ENCODE results near the gene EME1.

DNA sequence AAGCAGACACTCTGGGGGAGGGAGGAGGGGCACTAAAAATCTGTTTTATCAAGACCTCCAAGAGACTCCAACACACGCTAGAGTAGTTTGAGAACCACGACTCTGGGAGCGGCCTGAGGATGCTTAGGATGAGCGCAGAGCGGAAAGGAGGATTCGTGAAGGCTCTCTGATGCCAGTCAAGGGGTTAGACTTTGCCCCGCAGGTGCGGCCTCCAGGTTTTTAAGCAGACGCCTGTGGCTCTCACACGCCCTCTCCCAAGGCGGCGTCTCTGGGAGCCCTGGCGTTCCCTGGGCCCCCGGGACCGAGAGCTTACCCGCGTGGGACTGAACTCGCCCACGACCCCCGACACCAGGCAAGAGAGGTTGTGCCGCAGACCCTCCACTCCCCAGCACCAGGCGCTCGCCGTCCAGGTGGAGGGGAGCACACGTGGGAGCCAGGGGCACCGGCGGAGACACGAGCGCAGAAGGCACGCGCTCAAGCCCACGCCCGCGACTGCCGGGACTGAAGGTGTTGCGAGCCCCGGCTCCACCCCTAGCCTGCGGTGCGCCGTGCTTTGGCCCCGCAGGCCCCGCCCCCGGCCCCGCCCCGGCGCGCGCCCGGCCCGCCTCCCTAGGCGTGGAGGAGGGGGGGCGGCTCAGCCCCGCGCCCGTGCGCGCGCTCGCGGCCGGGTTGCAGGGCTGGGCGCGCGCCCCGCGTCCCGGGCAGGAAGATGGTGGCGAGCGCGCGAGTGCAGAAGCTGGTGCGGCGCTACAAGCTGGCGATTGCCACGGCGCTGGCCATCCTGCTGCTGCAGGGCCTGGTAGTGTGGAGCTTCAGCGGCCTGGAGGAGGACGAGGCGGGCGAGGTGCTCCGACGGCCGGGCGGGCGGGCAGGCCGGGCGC is 27.4 kb upstream of the EME1 start, which contains the start of gene XYLT2:
- TF ChIP-seq, protein P1, sequence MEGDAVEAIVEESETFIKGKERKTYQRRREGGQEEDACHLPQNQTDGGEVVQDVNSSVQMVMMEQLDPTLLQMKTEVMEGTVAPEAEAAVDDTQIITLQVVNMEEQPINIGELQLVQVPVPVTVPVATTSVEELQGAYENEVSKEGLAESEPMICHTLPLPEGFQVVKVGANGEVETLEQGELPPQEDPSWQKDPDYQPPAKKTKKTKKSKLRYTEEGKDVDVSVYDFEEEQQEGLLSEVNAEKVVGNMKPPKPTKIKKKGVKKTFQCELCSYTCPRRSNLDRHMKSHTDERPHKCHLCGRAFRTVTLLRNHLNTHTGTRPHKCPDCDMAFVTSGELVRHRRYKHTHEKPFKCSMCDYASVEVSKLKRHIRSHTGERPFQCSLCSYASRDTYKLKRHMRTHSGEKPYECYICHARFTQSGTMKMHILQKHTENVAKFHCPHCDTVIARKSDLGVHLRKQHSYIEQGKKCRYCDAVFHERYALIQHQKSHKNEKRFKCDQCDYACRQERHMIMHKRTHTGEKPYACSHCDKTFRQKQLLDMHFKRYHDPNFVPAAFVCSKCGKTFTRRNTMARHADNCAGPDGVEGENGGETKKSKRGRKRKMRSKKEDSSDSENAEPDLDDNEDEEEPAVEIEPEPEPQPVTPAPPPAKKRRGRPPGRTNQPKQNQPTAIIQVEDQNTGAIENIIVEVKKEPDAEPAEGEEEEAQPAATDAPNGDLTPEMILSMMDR (IDR thresholded peaks at IDR 0.05; ENCODE audit: low read length) = no peak
- no peak for TF ChIP-seq EZH2 (IDR thresholded peaks at IDR 0.05; ENCODE audit: borderline replicate concordance, low read length)

Measured in OCI-LY1 (cell line).